Measurements from ENCODE around the gene TRPM1.

DNA sequence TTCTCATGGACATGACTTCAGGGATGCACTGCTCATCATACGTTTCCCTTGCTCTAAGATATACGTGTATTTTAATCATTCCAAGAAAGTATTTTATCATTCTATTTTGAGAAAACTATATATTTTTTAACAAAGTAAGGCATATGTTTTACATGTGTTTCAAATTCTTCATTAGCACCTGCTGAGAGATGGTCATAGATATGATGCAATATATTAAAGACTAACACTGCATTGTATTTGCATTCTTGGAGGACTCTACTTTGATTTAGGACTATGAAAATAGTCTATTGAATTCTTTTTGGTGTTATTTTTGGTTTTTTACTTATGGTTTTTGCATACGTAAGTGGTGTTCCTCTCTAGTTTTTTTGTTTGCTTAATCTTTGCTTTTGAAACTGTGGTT is 55.9 kb downstream of the TRPM1 start:
- TF ChIP-seq YY1 (IDR thresholded peaks at IDR 0.05; ENCODE audit: insufficient read depth, insufficient read length) (no peak), ZNF274 (IDR thresholded peaks at IDR 0.05; ENCODE audit: low read depth, low read length) (no peak)
